ENCODE data around the gene ATP2B2.
"Not testable (repeated sequence)": the region's sequence is repeated elsewhere in the genome, so short reads cannot be mapped to it uniquely, and the experiment has no call there.

DNA sequence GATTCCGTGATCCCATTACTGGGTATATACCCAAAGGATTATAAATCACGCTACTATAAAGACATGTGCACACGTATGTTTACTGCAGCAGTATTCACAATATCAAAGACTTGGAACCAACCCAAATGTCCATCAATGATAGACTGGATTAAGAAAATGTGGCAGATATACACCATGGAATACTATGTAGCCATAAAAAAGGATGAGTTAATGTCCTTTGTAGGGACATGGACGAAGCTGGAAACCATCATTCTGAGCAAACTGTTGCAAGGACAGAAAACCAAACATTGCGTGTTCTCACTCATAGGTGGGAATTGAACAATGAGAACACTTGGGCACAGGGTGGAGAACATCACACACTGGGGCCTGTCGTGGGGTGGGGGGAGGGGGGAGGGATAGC, 35.0 kb upstream of the ATP2B2 start:
- TF ChIP-seq, protein P1, sequence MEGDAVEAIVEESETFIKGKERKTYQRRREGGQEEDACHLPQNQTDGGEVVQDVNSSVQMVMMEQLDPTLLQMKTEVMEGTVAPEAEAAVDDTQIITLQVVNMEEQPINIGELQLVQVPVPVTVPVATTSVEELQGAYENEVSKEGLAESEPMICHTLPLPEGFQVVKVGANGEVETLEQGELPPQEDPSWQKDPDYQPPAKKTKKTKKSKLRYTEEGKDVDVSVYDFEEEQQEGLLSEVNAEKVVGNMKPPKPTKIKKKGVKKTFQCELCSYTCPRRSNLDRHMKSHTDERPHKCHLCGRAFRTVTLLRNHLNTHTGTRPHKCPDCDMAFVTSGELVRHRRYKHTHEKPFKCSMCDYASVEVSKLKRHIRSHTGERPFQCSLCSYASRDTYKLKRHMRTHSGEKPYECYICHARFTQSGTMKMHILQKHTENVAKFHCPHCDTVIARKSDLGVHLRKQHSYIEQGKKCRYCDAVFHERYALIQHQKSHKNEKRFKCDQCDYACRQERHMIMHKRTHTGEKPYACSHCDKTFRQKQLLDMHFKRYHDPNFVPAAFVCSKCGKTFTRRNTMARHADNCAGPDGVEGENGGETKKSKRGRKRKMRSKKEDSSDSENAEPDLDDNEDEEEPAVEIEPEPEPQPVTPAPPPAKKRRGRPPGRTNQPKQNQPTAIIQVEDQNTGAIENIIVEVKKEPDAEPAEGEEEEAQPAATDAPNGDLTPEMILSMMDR (IDR thresholded peaks at IDR 0.05): not testable (repeated sequence)
- not testable (repeated sequence) for TF ChIP-seq EZH2 (IDR thresholded peaks at IDR 0.05; ENCODE audit: borderline replicate concordance, insufficient read depth, low read depth, low read length, poor library complexity, severe bottlenecking)

Data from B cell (primary cell).